ENCODE results near the gene NDUFS8. TPM values are rescaled to one million over a fixed set of nuclear protein-coding genes. Genes with fewer than 3 reads are reported as not detected.

Gene NDUFS8
- total and polyA plus RNA-seq, 9 donors = 67.1 to 108 (median 80.1) TPM

GRCh38 chr11:68010090-68011041 lies 20.1 kb upstream of the NDUFS8 start, which contains the start of gene ALDH3B1:
TSS of gene ALDH3B1 (plus strand) at chr11:68010327. CDS start at chr11:68015298, 4,971 bp downstream.
- no peaks in the 10 kb centered on the region for H3K36me3 ChIP-seq (ENCODE audit: control insufficient read depth, insufficient read depth, low read length)
- peak within 1 kb of the TSS; percentile 88 for H3K27ac ChIP-seq (ENCODE audit: low read length)
- no peaks in the 10 kb centered on the region for H3K9me3 ChIP-seq (replicated peaks; ENCODE audit: control insufficient read depth, low read depth, low read length)
- peak; percentile 77 for DNase-seq
- peak within 1 kb of the TSS; percentile 24 for H3K4me3 ChIP-seq (ENCODE audit: low read length)
- WGBS (ENCODE audit: insufficient coverage) = 28% methylated on average over 28 of the region's 33 CpGs
- H3K4me1 ChIP-seq (ENCODE audit: control insufficient read depth, insufficient read depth, low read length) = peaks cover 67% of the 10 kb centered on the region
- H3K27me3 ChIP-seq (ENCODE audit: control insufficient read depth, insufficient read depth, low read length) = no peaks in the 10 kb centered on the region

- Histone ChIP-seq H3K27me3 (ENCODE audit: control insufficient read depth, insufficient read depth, low read length) (no peaks in the 10 kb centered on the region), H3K36me3 (ENCODE audit: control insufficient read depth, insufficient read depth, low read length) (no peaks in the 10 kb centered on the region), H3K9me3 (replicated peaks; ENCODE audit: control insufficient read depth, low read depth, low read length) (no peaks in the 10 kb centered on the region), H3K4me1 (ENCODE audit: control insufficient read depth, insufficient read depth, low read length) (peaks cover 67% of the 10 kb centered on the region), H3K27ac (ENCODE audit: low read length) (peak overlapping the region; percentile 88), H3K4me3 (ENCODE audit: low read length) (no peak overlapping the region)
- DNase-seq = peak; percentile 33
- 75% methylated on average over 11 of the region's 16 CpGs for WGBS (ENCODE audit: insufficient coverage)
These were observed 19.2 kb upstream of the NDUFS8 start for GRCh38 chr11:68011051-68011943.

- whole genome bisulfite sequencing (ENCODE audit: insufficient coverage) = 90% methylated on average over 10 of the region's 17 CpGs
- no peak overlapping the region for H3K4me3 ChIP-seq (ENCODE audit: low read length)
These were observed 18.2 kb upstream of the NDUFS8 start for GRCh38 chr11:68012044-68012842.

GRCh38 chr11:68012843-68013610 lies 17.5 kb upstream of the NDUFS8 start:
- Histone ChIP-seq H3K36me3 (ENCODE audit: control insufficient read depth, insufficient read depth, low read length) (no peaks in the 10 kb centered on the region), H3K9me3 (replicated peaks; ENCODE audit: control insufficient read depth, low read depth, low read length) (no peaks in the 10 kb centered on the region), H3K27me3 (ENCODE audit: control insufficient read depth, insufficient read depth, low read length) (no peaks in the 10 kb centered on the region), H3K4me3 (ENCODE audit: low read length) (no peak overlapping the region), H3K27ac (ENCODE audit: low read length) (no peak overlapping the region), H3K4me1 (ENCODE audit: control insufficient read depth, insufficient read depth, low read length) (peaks cover 69% of the 10 kb centered on the region)
- 80% methylated on average over 6 of the region's 16 CpGs for WGBS (ENCODE audit: insufficient coverage)
- no peak for DNase-seq

More at GRCh38 chr11:68012044-68012842, 18.2 kb upstream of the NDUFS8 start:
- Histone ChIP-seq H3K27ac (ENCODE audit: low read length) (no peak overlapping the region), H3K4me1 (ENCODE audit: control insufficient read depth, insufficient read depth, low read length) (peaks cover 75% of the 10 kb centered on the region), H3K36me3 (ENCODE audit: control insufficient read depth, insufficient read depth, low read length) (no peaks in the 10 kb centered on the region), H3K27me3 (ENCODE audit: control insufficient read depth, insufficient read depth, low read length) (no peaks in the 10 kb centered on the region), H3K9me3 (replicated peaks; ENCODE audit: control insufficient read depth, low read depth, low read length) (no peaks in the 10 kb centered on the region)
- DNase-seq = no peak

GRCh38 chr11:68013611-68014156 lies 16.8 kb upstream of the NDUFS8 start:
- DNase-seq = no peak
- no peaks in the 10 kb centered on the region for H3K36me3 ChIP-seq (ENCODE audit: control insufficient read depth, insufficient read depth, low read length)
- H3K4me3 ChIP-seq (ENCODE audit: low read length) = no peak overlapping the region
- no peaks in the 10 kb centered on the region for H3K9me3 ChIP-seq (replicated peaks; ENCODE audit: control insufficient read depth, low read depth, low read length)
- no peaks in the 10 kb centered on the region for H3K27me3 ChIP-seq (ENCODE audit: control insufficient read depth, insufficient read depth, low read length)
- H3K4me1 ChIP-seq (ENCODE audit: control insufficient read depth, insufficient read depth, low read length) = peaks cover 62% of the 10 kb centered on the region
- no peak overlapping the region for H3K27ac ChIP-seq (ENCODE audit: low read length)
- 83% methylated on average over 13 of the region's 14 CpGs for WGBS (ENCODE audit: insufficient coverage)

- WGBS (ENCODE audit: insufficient coverage) = 46% methylated on average over 10 of the region's 16 CpGs
- Histone ChIP-seq H3K27ac (ENCODE audit: low read length) (peak overlapping the region; percentile 51), H3K36me3 (ENCODE audit: control insufficient read depth, insufficient read depth, low read length) (no peaks in the 10 kb centered on the region), H3K4me1 (ENCODE audit: control insufficient read depth, insufficient read depth, low read length) (peaks cover 55% of the 10 kb centered on the region), H3K9me3 (replicated peaks; ENCODE audit: control insufficient read depth, low read depth, low read length) (no peaks in the 10 kb centered on the region), H3K27me3 (ENCODE audit: control insufficient read depth, insufficient read depth, low read length) (no peaks in the 10 kb centered on the region), H3K4me3 (ENCODE audit: low read length) (no peak overlapping the region)
- peak; percentile 58 for DNase-seq
These were observed 16.1 kb upstream of the NDUFS8 start for GRCh38 chr11:68014157-68014946.

- no peaks in the 10 kb centered on the region for H3K36me3 ChIP-seq (ENCODE audit: control insufficient read depth, insufficient read depth, low read length)
- peaks cover 49% of the 10 kb centered on the region for H3K4me1 ChIP-seq (ENCODE audit: control insufficient read depth, insufficient read depth, low read length)
- H3K27ac ChIP-seq (ENCODE audit: low read length) = peak overlapping the region; percentile 51
- no peak for DNase-seq
- H3K9me3 ChIP-seq (replicated peaks; ENCODE audit: control insufficient read depth, low read depth, low read length) = no peaks in the 10 kb centered on the region
- no peaks in the 10 kb centered on the region for H3K27me3 ChIP-seq (ENCODE audit: control insufficient read depth, insufficient read depth, low read length)
- no peak overlapping the region for H3K4me3 ChIP-seq (ENCODE audit: low read length)
- 85% methylated on average over 12 of the region's 19 CpGs for WGBS (ENCODE audit: insufficient coverage)
These were observed 15.5 kb upstream of the NDUFS8 start for GRCh38 chr11:68014947-68015447.

GRCh38 chr11:68015467-68015866 lies 15.0 kb upstream of the NDUFS8 start:
- H3K9me3 ChIP-seq (replicated peaks; ENCODE audit: control insufficient read depth, low read depth, low read length) = no peaks in the 10 kb centered on the region
- H3K27ac ChIP-seq (ENCODE audit: low read length) = no peak overlapping the region
- no peaks in the 10 kb centered on the region for H3K27me3 ChIP-seq (ENCODE audit: control insufficient read depth, insufficient read depth, low read length)
- no peak overlapping the region for H3K4me3 ChIP-seq (ENCODE audit: low read length)
- no peaks in the 10 kb centered on the region for H3K36me3 ChIP-seq (ENCODE audit: control insufficient read depth, insufficient read depth, low read length)
- no peak for DNase-seq
- WGBS (ENCODE audit: insufficient coverage) = no CpG with 5 or more reads among the region's 8 CpGs
- H3K4me1 ChIP-seq (ENCODE audit: control insufficient read depth, insufficient read depth, low read length) = peaks cover 44% of the 10 kb centered on the region
